H1 (cell line): Measurements from ENCODE around the gene TRPT1. TPM values are rescaled to one million over a fixed set of nuclear protein-coding genes. Genes with fewer than 3 reads are reported as not detected.

Source experiments
- CTCF ChIA-PET: fragments of 300-600 bp; sonication (Branson Sonifier 250); formaldehyde crosslinking; loops from one replicate; lab custom pipeline; 2021; ENCODE audit not compliant: partially characterized antibody; lab: Charles Lee
- POLR2A ChIA-PET: fragments of 300-600 bp; sonication (Branson Sonifier 250); formaldehyde crosslinking; loops from one replicate; lab custom pipeline; 2021; ENCODE audit warnings: inconsistent platforms; ENCODE audit not compliant: partially characterized antibody; lab: Charles Lee
- DNase-seq, 2 experiments: peaks; one replicate each; pipeline versions ENCODE4 v3.0.0 to v3.0.0-alpha.2; 2010 to 2022; ENCODE audit warnings: low spot score in 2 of 2, low read depth in 1 of 2, mixed read lengths in 1 of 2
- FAIRE-seq: peaks from 2 replicates; lab custom pipeline; 2011; peaks lifted over from hg19 to GRCh38; lab: Jason Lieb, UNC
- H2AFZ ChIP-seq: 2 replicates; pipeline ENCODE4 v1.8.1; 2012; ENCODE audit warnings: low read length, inconsistent platforms
- H2AK5ac ChIP-seq: 2 replicates; pipeline ENCODE4 v1.6.1; 2013; ENCODE audit warnings: low read depth, low read length
- H2BK120ac ChIP-seq: replicated peaks from 2 replicates; pipeline ENCODE3; 2013; ENCODE audit warnings: low read depth, low read length, inconsistent platforms
- H2BK12ac ChIP-seq: 2 replicates; pipeline ENCODE4 v1.6.1; 2013; ENCODE audit warnings: low read depth, low read length
- H2BK15ac ChIP-seq: 2 replicates; pipeline ENCODE4 v1.6.1; 2013; ENCODE audit warnings: low read length
- H2BK20ac ChIP-seq: 2 replicates; pipeline ENCODE4 v1.6.1; 2013; ENCODE audit warnings: low read length
- H2BK5ac ChIP-seq: 2 replicates; pipeline ENCODE4 v1.6.1; 2013; ENCODE audit warnings: low read depth, low read length
- H3K14ac ChIP-seq: 2 replicates; pipeline ENCODE4 v1.6.1; 2013; ENCODE audit warnings: inconsistent platforms; ENCODE audit not compliant: insufficient read length
- H3K18ac ChIP-seq: 2 replicates; pipeline ENCODE4 v1.6.1; 2013; ENCODE audit warnings: low read length; ENCODE audit errors: extremely low read depth
- H3K23ac ChIP-seq: 2 replicates; pipeline ENCODE4 v1.6.1; 2013; ENCODE audit warnings: inconsistent platforms; ENCODE audit not compliant: insufficient read length
- H3K23me2 ChIP-seq: 2 replicates; pipeline ENCODE4 v1.6.1; 2013; ENCODE audit warnings: low read depth, low read length
- H3K27ac ChIP-seq: 2 replicates; pipeline ENCODE4 v1.6.1; 2011; ENCODE audit warnings: low read depth, low read length, inconsistent platforms
- H3K27me3 ChIP-seq, 4 experiments: replicated peaks in 1 of 4; 1 replicate in 1 of 4; 2 replicates in 3 of 4; pipeline versions ENCODE4 v1.6.1 to v1.8.1; 2011 to 2013; ENCODE audit warnings: low read length in 3 of 4, mild to moderate bottlenecking in 3 of 4, inconsistent platforms in 2 of 4, mixed read lengths in 2 of 4, moderate library complexity in 1 of 4; ENCODE audit not compliant: control insufficient read depth in 3 of 4, insufficient read depth in 3 of 4; ENCODE audit errors: extremely low read depth in 1 of 4
- H3K36me3 ChIP-seq, 4 experiments: 2 replicates each; pipeline versions ENCODE4 v1.6.1 to v1.8.1; 2011 to 2013; ENCODE audit warnings: mild to moderate bottlenecking in 4 of 4, low read length in 3 of 4, moderate library complexity in 2 of 4, control low read depth in 1 of 4, inconsistent platforms in 1 of 4; ENCODE audit not compliant: insufficient read depth in 4 of 4, control insufficient read depth in 2 of 4
- H3K4ac ChIP-seq: replicated peaks from 2 replicates; pipeline ENCODE3; 2013; ENCODE audit warnings: low read length, low read depth, mixed read lengths, inconsistent platforms; ENCODE audit not compliant: insufficient read length
- H3K4me1 ChIP-seq, 4 experiments: replicated peaks in 1 of 4; 1 replicate in 1 of 4; 2 replicates in 3 of 4; pipeline versions ENCODE4 v1.6.1 to v1.8.1; 2011 to 2013; ENCODE audit warnings: low read length in 3 of 4, inconsistent platforms in 2 of 4, mixed read lengths in 1 of 4; ENCODE audit not compliant: insufficient read depth in 4 of 4, control insufficient read depth in 3 of 4
- H3K4me2 ChIP-seq, 2 experiments: 2 replicates each; pipeline versions ENCODE4 v1.6.1 to v1.8.1; 2011 to 2013; ENCODE audit warnings: low read depth in 2 of 2, low read length in 2 of 2, control low read depth in 1 of 2, inconsistent platforms in 1 of 2, mild to moderate bottlenecking in 1 of 2; ENCODE audit not compliant: insufficient read depth in 1 of 2
- H3K4me3 ChIP-seq, 4 experiments: fragments of 200-600, 300-600 bp in 1 of 4; sonication (generic), shearing (Covaris generic), sonication (Bioruptor Twin) in 1 of 4; 2 replicates each; pipeline versions ENCODE4 v1.5.1 to v1.8.1; 2011 to 2016; ENCODE audit warnings: low read length in 4 of 4, low read depth in 3 of 4, control low read depth in 2 of 4, inconsistent platforms in 2 of 4, mild to moderate bottlenecking in 2 of 4, mixed read lengths in 1 of 4, moderate library complexity in 1 of 4; ENCODE audit not compliant: insufficient read depth in 2 of 4; ENCODE audit errors: extremely low read depth in 1 of 4
- H3K56ac ChIP-seq: replicated peaks from 2 replicates; pipeline ENCODE3; 2013; ENCODE audit warnings: low read depth, mild to moderate bottlenecking, mixed read lengths, low read length, inconsistent platforms; ENCODE audit not compliant: insufficient read length
- H3K79me1 ChIP-seq: 2 replicates; pipeline ENCODE4 v1.6.1; 2013; ENCODE audit warnings: low read depth, low read length, control low read depth
- H3K79me2 ChIP-seq, 2 experiments: 2 replicates each; pipeline versions ENCODE4 v1.6.1 to v1.8.1; 2012 to 2013; ENCODE audit warnings: low read length in 2 of 2, mild to moderate bottlenecking in 2 of 2, inconsistent platforms in 1 of 2; ENCODE audit not compliant: insufficient read depth in 2 of 2, control insufficient read depth in 1 of 2
- H3K9ac ChIP-seq, 4 experiments: replicated peaks in 1 of 4; 1 replicate in 1 of 4; 2 replicates in 3 of 4; pipeline versions ENCODE4 v1.6.1 to v1.8.1; 2011 to 2013; ENCODE audit warnings: low read depth in 3 of 4, low read length in 3 of 4, control low read depth in 2 of 4, mild to moderate bottlenecking in 2 of 4, moderate library complexity in 2 of 4, inconsistent platforms in 1 of 4; ENCODE audit errors: extremely low read depth in 1 of 4
- H3K9me3 ChIP-seq, 2 experiments: 2 replicates each; pipeline versions ENCODE4 v1.6.1 to v1.8.1; 2012 to 2013; ENCODE audit warnings: mild to moderate bottlenecking in 2 of 2, moderate library complexity in 2 of 2, control low read depth in 1 of 2, inconsistent platforms in 1 of 2, low read depth in 1 of 2, low read length in 1 of 2, mixed read lengths in 1 of 2; ENCODE audit not compliant: insufficient read depth in 2 of 2
- H4K20me1 ChIP-seq, 2 experiments: replicated peaks in 1 of 2; 2 replicates each; pipeline versions ENCODE3 to v1.8.1; 2011 to 2013; ENCODE audit warnings: inconsistent platforms in 2 of 2, low read length in 2 of 2, mild to moderate bottlenecking in 1 of 2; ENCODE audit not compliant: insufficient read depth in 2 of 2, control insufficient read depth in 1 of 2
- H4K5ac ChIP-seq: 2 replicates; pipeline ENCODE4 v1.6.1; 2013; ENCODE audit warnings: low read length, low read depth, mixed read lengths, inconsistent platforms; ENCODE audit not compliant: insufficient read length
- H4K8ac ChIP-seq: 2 replicates; pipeline ENCODE4 v1.8.0; 2013; ENCODE audit warnings: mild to moderate bottlenecking, moderate library complexity, low read length, inconsistent platforms; ENCODE audit not compliant: insufficient read depth; ENCODE audit errors: extremely low read depth
- H4K91ac ChIP-seq: replicated peaks from 2 replicates; pipeline ENCODE3; 2013; ENCODE audit warnings: low read length, mixed read lengths, inconsistent platforms; ENCODE audit not compliant: insufficient read length
- CBX8 ChIP-seq: fragments of 300-800, 300-1000 bp; sonication (generic); IDR thresholded peaks from 2 replicates; pipeline ENCODE4 v1.7.1; 2016; ENCODE audit warnings: low read depth, low read length, borderline replicate concordance
- CTBP2 ChIP-seq: IDR thresholded peaks from 2 replicates; pipeline ENCODE4 v1.7.0; 2011; ENCODE audit warnings: borderline replicate concordance, mild to moderate bottlenecking, moderate library complexity, mixed read lengths, low read length; ENCODE audit not compliant: insufficient read depth, insufficient read length
- FOSL1 ChIP-seq: IDR thresholded peaks from 2 replicates; pipeline ENCODE4 v1.6.1; 2011; ENCODE audit warnings: mild to moderate bottlenecking, low read depth, low read length, moderate library complexity; ENCODE audit not compliant: insufficient read depth
- GTF2F1 ChIP-seq: IDR thresholded peaks from 2 replicates; pipeline ENCODE4 v1.6.1; 2012; ENCODE audit warnings: low read depth, low read length, improper control_type of control experiment, borderline replicate concordance
- POLR2A ChIP-seq, 2 experiments: IDR thresholded peaks; 1 replicate in 1 of 2; 2 replicates in 1 of 2; pipeline ENCODE4 v1.6.1; 2011; ENCODE audit warnings: low read depth in 2 of 2, low read length in 2 of 2, mild to moderate bottlenecking in 2 of 2; ENCODE audit errors: control extremely low read depth in 1 of 2
- POU5F1 ChIP-seq: IDR thresholded peaks from 2 replicates; pipeline ENCODE4 v1.6.1; 2011; ENCODE audit warnings: low read depth, mild to moderate bottlenecking, low read length, moderate library complexity
- RFX5 ChIP-seq: IDR thresholded peaks from 2 replicates; pipeline ENCODE4 v1.6.1; 2011; ENCODE audit warnings: low read depth, low read length, improper control_type of control experiment, borderline replicate concordance
- SIX5 ChIP-seq: IDR thresholded peaks from 2 replicates; pipeline ENCODE4 v1.6.1; 2011; ENCODE audit warnings: mild to moderate bottlenecking, low read depth, low read length
- TAF1 ChIP-seq: IDR thresholded peaks from 2 replicates; pipeline ENCODE4 v1.6.1; 2011; ENCODE audit warnings: mild to moderate bottlenecking, low read depth, low read length
- TEAD4 ChIP-seq: IDR thresholded peaks from 2 replicates; pipeline ENCODE4 v1.6.1; 2012; ENCODE audit warnings: low read depth, low read length, inconsistent platforms, mixed read lengths
- YY1 ChIP-seq: IDR thresholded peaks from 2 replicates; pipeline ENCODE4 v1.6.1; 2011; ENCODE audit warnings: low read depth, mild to moderate bottlenecking, low read length
- WGBS, 2 experiments: shearing (Covaris generic) in 1 of 2; methylation state at CpG; one replicate each; pipeline versions ENCODE4 v1.1.6 to v1.1.7; 2013 to 2015; ENCODE audit warnings: low lambda C conversion rate in 2 of 2, mixed read lengths in 2 of 2, inconsistent platforms in 1 of 2, low coverage in 1 of 2, missing lambda C conversion rate in 1 of 2; ENCODE audit not compliant: insufficient replicate concordance in 2 of 2, insufficient coverage in 1 of 2, insufficient read length in 1 of 2; ENCODE audit errors: extremely low coverage in 1 of 2, missing lambda C conversion rate in 1 of 2; 5-methylcytosine and 5-hydroxymethylcytosine counted together
- polyA plus RNA-seq, 7 experiments: library from polyadenylated mRNA; depleted of rRNA in 3 of 7; stranded (reverse) in 5 of 7; unstranded in 2 of 7; fragments of >200 nt in 5 of 7; fragments of 200-250 nt in 2 of 7; gene quantifications; 1 replicate in 5 of 7; 2 replicates in 1 of 7; 4 replicates in 1 of 7; pipeline versions ENCODE4 v1.2.1 to v1.2.3, GENCODE V29; 2011 to 2013; ENCODE audit warnings: missing spikeins in 2 of 7, mixed read lengths in 2 of 7
- total RNA-seq: library from RNA; stranded (reverse); fragmentation: NEBNext Ultra II Directional; extraction: Animal tissue kit (Norgen Biotek cat#: 25700); gene quantifications from 2 replicates; pipeline ENCODE4 v1.2.1, GENCODE V29; 2021
- TF ChIP-seq, protein P1 (sequence below): IDR thresholded peaks from 2 replicates; pipeline ENCODE4 v1.6.1; 2012; ENCODE audit warnings: inconsistent platforms
- TF ChIP-seq, protein P2 (sequence below): IDR thresholded peaks from 2 replicates; pipeline ENCODE4 v1.6.1; 2012; ENCODE audit warnings: low read length, inconsistent platforms

The TRPT1 gene
- total and polyA plus RNA-seq, 2 of the 8 experiments (the other 6 are each of a cell fraction or from before 2014, with no cell fraction given) = 34.5 to 74.6 TPM

DNA sequence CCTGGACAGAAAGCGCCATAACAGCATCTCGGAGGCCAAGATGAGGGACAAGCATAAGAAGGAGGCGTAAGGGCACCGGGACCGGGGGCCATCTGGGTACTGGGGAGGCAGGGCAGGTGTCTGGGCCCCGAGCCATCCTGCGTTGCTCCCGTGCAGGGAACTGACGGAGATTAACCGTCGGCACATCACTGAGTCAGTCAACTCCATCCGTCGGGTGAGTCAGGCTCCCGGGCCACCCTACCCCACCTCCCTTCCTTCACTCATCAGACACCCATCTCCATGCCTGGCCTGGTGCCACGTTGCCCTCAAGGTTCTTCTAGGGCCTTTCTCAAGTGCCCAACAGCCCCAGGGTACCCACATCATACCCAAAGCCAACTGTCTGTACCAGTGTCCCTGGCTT, 40.4 kb upstream of the TRPT1 start:
- no peak overlapping the region for H2BK15ac ChIP-seq
- H3K23ac ChIP-seq = no peak overlapping the region
- H4K91ac ChIP-seq = no peak overlapping the region
- H3K27me3 ChIP-seq = no peaks in the 10 kb centered on the region
- no peak overlapping the region for H3K14ac ChIP-seq
- H3K79me2 ChIP-seq = no peaks in the 10 kb centered on the region
- no peak for DNase-seq
- no peak overlapping the region for H3K4ac ChIP-seq
- no peak overlapping the region for H2AFZ ChIP-seq
- no peak overlapping the region for H2AK5ac ChIP-seq
- H2BK120ac ChIP-seq = no peak overlapping the region
- no peaks in the 10 kb centered on the region for H3K79me1 ChIP-seq
- no peak overlapping the region for H3K18ac ChIP-seq
- peaks cover 4% of the 10 kb centered on the region for H3K23me2 ChIP-seq
- H3K36me3 ChIP-seq = peaks cover 10 to 51% (median 22%) of the 10 kb centered on the region in 4 experiments
- no peak overlapping the region for H3K56ac ChIP-seq
- no peak overlapping the region for H2BK12ac ChIP-seq
- no peak overlapping the region for H2BK5ac ChIP-seq
- no peak overlapping the region for H3K9ac ChIP-seq
- peaks cover 0 to 11% (median 4%) of the 10 kb centered on the region in 4 experiments; a peak in 5 of 7 replicates for H3K4me1 ChIP-seq
- no peak overlapping the region for H3K27ac ChIP-seq
- no peak overlapping the region for H2BK20ac ChIP-seq
- H4K8ac ChIP-seq = no peak overlapping the region
- no peak overlapping the region for H4K5ac ChIP-seq
- WGBS, 2 experiments = 92% methylated on average over 15 of the region's 15 CpGs; no CpG with 5 or more reads in 1 of the 2 experiments
- no peaks in the 10 kb centered on the region for H3K9me3 ChIP-seq
- peaks cover 4 to 13% of the 10 kb centered on the region in 2 experiments for H4K20me1 ChIP-seq
- H3K4me2 ChIP-seq = no peak overlapping the region
- FAIRE-seq = no peak
- ChIA-PET CTCF (interaction anchor here (0.9 to 8.5 kb wide), 7 partner anchors 10 to 59 kb away, joined by 3 to 102 read pairs (median 4); partner anchors contain the start of genes CATSPERZ, PLCB3 and PPP1R14B), POLR2A (interaction anchor here (10.2 to 11.9 kb wide), 2 partner anchors 10 to 20 kb away, joined by 101 to 352 read pairs; partner anchors contain the start of genes FKBP2, PLCB3 and PPP1R14B)
- no peak overlapping the region for H3K4me3 ChIP-seq
- no peak for TF ChIP-seq FOSL1
- no peak for TF ChIP-seq CBX8
- no peak for TF ChIP-seq GTF2F1
- TF ChIP-seq CTBP2 = no peak
- no peak for TF ChIP-seq POLR2A (IDR thresholded peaks at IDR 0.05; ENCODE audit: control extremely low read depth in 1 of 2, low read depth in 2 of 2, low read length in 2 of 2)
- TF ChIP-seq, protein P1, sequence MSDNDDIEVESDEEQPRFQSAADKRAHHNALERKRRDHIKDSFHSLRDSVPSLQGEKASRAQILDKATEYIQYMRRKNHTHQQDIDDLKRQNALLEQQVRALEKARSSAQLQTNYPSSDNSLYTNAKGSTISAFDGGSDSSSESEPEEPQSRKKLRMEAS = no peak
- TF ChIP-seq TEAD4 = no peak
- TF ChIP-seq YY1 = no peak
- no peak for TF ChIP-seq RFX5
- TF ChIP-seq, protein P2, sequence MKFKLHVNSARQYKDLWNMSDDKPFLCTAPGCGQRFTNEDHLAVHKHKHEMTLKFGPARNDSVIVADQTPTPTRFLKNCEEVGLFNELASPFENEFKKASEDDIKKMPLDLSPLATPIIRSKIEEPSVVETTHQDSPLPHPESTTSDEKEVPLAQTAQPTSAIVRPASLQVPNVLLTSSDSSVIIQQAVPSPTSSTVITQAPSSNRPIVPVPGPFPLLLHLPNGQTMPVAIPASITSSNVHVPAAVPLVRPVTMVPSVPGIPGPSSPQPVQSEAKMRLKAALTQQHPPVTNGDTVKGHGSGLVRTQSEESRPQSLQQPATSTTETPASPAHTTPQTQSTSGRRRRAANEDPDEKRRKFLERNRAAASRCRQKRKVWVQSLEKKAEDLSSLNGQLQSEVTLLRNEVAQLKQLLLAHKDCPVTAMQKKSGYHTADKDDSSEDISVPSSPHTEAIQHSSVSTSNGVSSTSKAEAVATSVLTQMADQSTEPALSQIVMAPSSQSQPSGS = no peak
- TF ChIP-seq TAF1 = no peak
- TF ChIP-seq POU5F1 = no peak
- no peak for TF ChIP-seq SIX5
